Dendritic cell treated with granulocyte-macrophage colony-stimulating factor and Interleukin-4, amounts not matched to agents 40 ng/mL and 50 ng/mL, for 4 days (primary cell): Measurements from ENCODE around the gene CMTM4.

Experiments
- H3K27ac Mint-ChIP-seq: one replicate; pipeline ENCODE4 v1.8.0; 2022; ENCODE audit warnings: mild to moderate bottlenecking, mixed read lengths
- H3K27me3 Mint-ChIP-seq: one replicate; pipeline ENCODE4 v1.8.0; 2022; ENCODE audit warnings: mild to moderate bottlenecking, mixed read lengths
- H3K36me3 Mint-ChIP-seq: one replicate; pipeline ENCODE4 v1.8.0; 2022; ENCODE audit warnings: low read depth, mixed read lengths
- H3K4me1 Mint-ChIP-seq: one replicate; pipeline ENCODE4 v1.8.0; 2022; ENCODE audit warnings: low read depth, mixed read lengths
- H3K4me3 Mint-ChIP-seq: one replicate; pipeline ENCODE4 v1.8.0; 2022; ENCODE audit warnings: mild to moderate bottlenecking, moderate library complexity, mixed read lengths
- H3K9me3 Mint-ChIP-seq: one replicate; pipeline ENCODE4 v1.8.0; 2022; ENCODE audit warnings: mixed read lengths
- intact Hi-C: fragments of 100-400 bp; cut with micrococcal nuclease; formaldehyde crosslinking; loops from one replicate; pipeline ENCODE4 v1.15.0; 2022

CMTM4 gene

GRCh38 chr16:66587881-66588600, 108.5 kb downstream of the CMTM4 start:
- intact Hi-C loops: loop anchor here (2.0 to 5.0 kb wide), 2 partner anchors 71 to 109 kb away; no protein-coding TSS in a partner anchor
- peaks cover 7% of the 10 kb centered on the region for H3K27me3 Mint-ChIP-seq
- H3K36me3 Mint-ChIP-seq: no peaks in the 10 kb centered on the region
- no peak overlapping the region for H3K4me3 Mint-ChIP-seq
- peaks cover 56% of the 10 kb centered on the region for H3K4me1 Mint-ChIP-seq
- peak overlapping the region; percentile 8 for H3K27ac Mint-ChIP-seq
- H3K9me3 Mint-ChIP-seq: no peaks in the 10 kb centered on the region

GRCh38 chr16:66585481-66586239, 110.9 kb downstream of the CMTM4 start:
- Mint-ChIP-seq H3K36me3 (no peaks in the 10 kb centered on the region), H3K9me3 (no peaks in the 10 kb centered on the region), H3K27me3 (peaks cover 11% of the 10 kb centered on the region), H3K4me3 (peak overlapping the region; percentile 7), H3K4me1 (peaks cover 73% of the 10 kb centered on the region), H3K27ac (peak overlapping the region; percentile 58)
- intact Hi-C loops: loop anchor here (5.0 kb wide), 1 partner anchor 68 kb away; no protein-coding TSS in a partner anchor

- Mint-ChIP-seq H3K27ac (no peak overlapping the region), H3K27me3 (peaks cover 40% of the 10 kb centered on the region), H3K36me3 (no peaks in the 10 kb centered on the region), H3K4me1 (peaks cover 56% of the 10 kb centered on the region), H3K9me3 (no peaks in the 10 kb centered on the region), H3K4me3 (no peak overlapping the region)
- intact Hi-C loops: no loop called here
Measured at GRCh38 chr16:66581246-66581952, 115.1 kb downstream of the CMTM4 start.

- H3K4me3 Mint-ChIP-seq: no peak overlapping the region
- no peak overlapping the region for H3K27ac Mint-ChIP-seq
- no peaks in the 10 kb centered on the region for H3K9me3 Mint-ChIP-seq
- intact Hi-C loops: no loop called here
- H3K27me3 Mint-ChIP-seq: peaks cover 41% of the 10 kb centered on the region
- no peaks in the 10 kb centered on the region for H3K36me3 Mint-ChIP-seq
- H3K4me1 Mint-ChIP-seq: peaks cover 56% of the 10 kb centered on the region
Measured at GRCh38 chr16:66580605-66581209, 115.8 kb downstream of the CMTM4 start.

- intact Hi-C loops: no loop called here
- peak within 1 kb of the TSS; percentile 51 for H3K4me3 Mint-ChIP-seq
- H3K27me3 Mint-ChIP-seq: peaks cover 41% of the 10 kb centered on the region
- no peaks in the 10 kb centered on the region for H3K36me3 Mint-ChIP-seq
- H3K27ac Mint-ChIP-seq: peak within 1 kb of the TSS; percentile 56
- H3K4me1 Mint-ChIP-seq: peaks cover 56% of the 10 kb centered on the region
- no peaks in the 10 kb centered on the region for H3K9me3 Mint-ChIP-seq
Measured at GRCh38 chr16:66578651-66579531, 117.7 kb downstream of the CMTM4 start, which contains the start of gene CMTM2. TSS of gene CMTM2 (plus strand) at chr16:66579463. CDS start at chr16:66579608, 145 bp downstream.

- peaks cover 41% of the 10 kb centered on the region for H3K27me3 Mint-ChIP-seq
- H3K4me1 Mint-ChIP-seq: peaks cover 63% of the 10 kb centered on the region
- H3K27ac Mint-ChIP-seq: no peak overlapping the region
- H3K4me3 Mint-ChIP-seq: no peak overlapping the region
- intact Hi-C loops: no loop called here
- peaks cover 5% of the 10 kb centered on the region for H3K36me3 Mint-ChIP-seq
- no peaks in the 10 kb centered on the region for H3K9me3 Mint-ChIP-seq
Measured at GRCh38 chr16:66576296-66576695, 120.2 kb downstream of the CMTM4 start.

- Mint-ChIP-seq H3K27me3 (peaks cover 33% of the 10 kb centered on the region), H3K27ac (no peak overlapping the region), H3K36me3 (peaks cover 7% of the 10 kb centered on the region), H3K9me3 (no peaks in the 10 kb centered on the region), H3K4me1 (peaks cover 61% of the 10 kb centered on the region), H3K4me3 (no peak overlapping the region)
- intact Hi-C loops: no loop called here
Measured at GRCh38 chr16:66575060-66575459, 121.5 kb downstream of the CMTM4 start.

GRCh38 chr16:66574531-66574930, 122.0 kb downstream of the CMTM4 start:
- Mint-ChIP-seq H3K27ac (peak overlapping the region; percentile 34), H3K36me3 (peaks cover 7% of the 10 kb centered on the region), H3K27me3 (peaks cover 27% of the 10 kb centered on the region), H3K4me3 (no peak overlapping the region), H3K4me1 (peaks cover 60% of the 10 kb centered on the region), H3K9me3 (no peaks in the 10 kb centered on the region)
- intact Hi-C loops: no loop called here

GRCh38 chr16:66574081-66574480, 122.5 kb downstream of the CMTM4 start:
- peak overlapping the region; percentile 34 for H3K27ac Mint-ChIP-seq

GRCh38 chr16:66572356-66572755, 124.2 kb downstream of the CMTM4 start:
- peaks cover 14% of the 10 kb centered on the region for H3K36me3 Mint-ChIP-seq
- H3K27me3 Mint-ChIP-seq: peaks cover 6% of the 10 kb centered on the region
- H3K9me3 Mint-ChIP-seq: no peaks in the 10 kb centered on the region
- no peak overlapping the region for H3K27ac Mint-ChIP-seq
- intact Hi-C loops: no loop called here
- H3K4me3 Mint-ChIP-seq: no peak overlapping the region
- H3K4me1 Mint-ChIP-seq: peaks cover 50% of the 10 kb centered on the region

More at GRCh38 chr16:66574081-66574480, 122.5 kb downstream of the CMTM4 start:
- Mint-ChIP-seq H3K4me3 (no peak overlapping the region), H3K4me1 (peaks cover 59% of the 10 kb centered on the region), H3K27me3 (peaks cover 23% of the 10 kb centered on the region), H3K9me3 (no peaks in the 10 kb centered on the region), H3K36me3 (peaks cover 7% of the 10 kb centered on the region)
- intact Hi-C loops: no loop called here

- H3K4me1 Mint-ChIP-seq: peaks cover 42% of the 10 kb centered on the region
- no peaks in the 10 kb centered on the region for H3K27me3 Mint-ChIP-seq
- intact Hi-C loops: no loop called here
- H3K36me3 Mint-ChIP-seq: peaks cover 38% of the 10 kb centered on the region
- no peaks in the 10 kb centered on the region for H3K9me3 Mint-ChIP-seq
- H3K27ac Mint-ChIP-seq: no peak overlapping the region
- no peak overlapping the region for H3K4me3 Mint-ChIP-seq
Measured at GRCh38 chr16:66569827-66570405, 126.6 kb downstream of the CMTM4 start.

GRCh38 chr16:66569131-66569530, 127.4 kb downstream of the CMTM4 start:
- Mint-ChIP-seq H3K36me3 (peaks cover 46% of the 10 kb centered on the region), H3K4me1 (peaks cover 38% of the 10 kb centered on the region), H3K27me3 (no peaks in the 10 kb centered on the region), H3K4me3 (no peak overlapping the region), H3K27ac (no peak overlapping the region), H3K9me3 (no peaks in the 10 kb centered on the region)
- intact Hi-C loops: no loop called here
